ENCODE data around the gene RAET1G. TPM values are rescaled to one million over a fixed set of nuclear protein-coding genes. Genes with fewer than 3 reads are reported as not detected.
"Not testable (repeated sequence)": the region's sequence is repeated elsewhere in the genome, so short reads cannot be mapped to it uniquely, and the experiment has no call there.

Gene RAET1G
- total RNA-seq, 2 experiments from 2014 or later, result not detected

GRCh38 chr6:149938013-149938570 is 15.2 kb upstream of the RAET1G start:
- CTCF ChIA-PET; H3K36me3 Mint-ChIP-seq (ENCODE audit: low read depth); DNase-seq; H3K9me3 Mint-ChIP-seq; H3K27ac Mint-ChIP-seq: not testable (repeated sequence)
- peaks cover 91% of the 10 kb centered on the region for H3K27me3 Mint-ChIP-seq
- POLR2A ChIA-PET, result interaction anchor here (1.3 kb wide), 1 partner anchor 67 kb away, joined by 3 read pairs; no protein-coding TSS in a partner anchor
- peaks cover 54% of the 10 kb centered on the region for H3K4me1 Mint-ChIP-seq
- peak overlapping the region; percentile 63 for H3K4me3 Mint-ChIP-seq

GRCh38 chr6:149936743-149937142 is 13.8 kb upstream of the RAET1G start:
- no peak overlapping the region for H3K27ac Mint-ChIP-seq
- H3K27me3 Mint-ChIP-seq, result peaks cover 90% of the 10 kb centered on the region
- no peak for DNase-seq
- ChIA-PET POLR2A (no interaction called here), CTCF (interaction anchor here (2.2 kb wide), 1 partner anchor 80 kb away, joined by 21 read pairs; no protein-coding TSS in a partner anchor)
- no peak overlapping the region for H3K4me3 Mint-ChIP-seq
- H3K36me3 Mint-ChIP-seq (ENCODE audit: low read depth), result peaks cover 3% of the 10 kb centered on the region
- peaks cover 47% of the 10 kb centered on the region for H3K4me1 Mint-ChIP-seq
- no peaks in the 10 kb centered on the region for H3K9me3 Mint-ChIP-seq

- no peak for DNase-seq
- CTCF ChIA-PET, result interaction anchor here (0.7 to 2.2 kb wide), 2 partner anchors 81 to 399 kb away, joined by 3 to 21 read pairs; no protein-coding TSS in a partner anchor
- peaks cover 38% of the 10 kb centered on the region for H3K4me1 Mint-ChIP-seq
- H3K27ac Mint-ChIP-seq, result no peak overlapping the region
- no peak overlapping the region for H3K4me3 Mint-ChIP-seq
- peaks cover 92% of the 10 kb centered on the region for H3K27me3 Mint-ChIP-seq
- POLR2A ChIA-PET, result no interaction called here
- H3K9me3 Mint-ChIP-seq, result no peaks in the 10 kb centered on the region
- no peaks in the 10 kb centered on the region for H3K36me3 Mint-ChIP-seq (ENCODE audit: low read depth)
These were observed 12.7 kb upstream of the RAET1G start for GRCh38 chr6:149935668-149936067.

DNA sequence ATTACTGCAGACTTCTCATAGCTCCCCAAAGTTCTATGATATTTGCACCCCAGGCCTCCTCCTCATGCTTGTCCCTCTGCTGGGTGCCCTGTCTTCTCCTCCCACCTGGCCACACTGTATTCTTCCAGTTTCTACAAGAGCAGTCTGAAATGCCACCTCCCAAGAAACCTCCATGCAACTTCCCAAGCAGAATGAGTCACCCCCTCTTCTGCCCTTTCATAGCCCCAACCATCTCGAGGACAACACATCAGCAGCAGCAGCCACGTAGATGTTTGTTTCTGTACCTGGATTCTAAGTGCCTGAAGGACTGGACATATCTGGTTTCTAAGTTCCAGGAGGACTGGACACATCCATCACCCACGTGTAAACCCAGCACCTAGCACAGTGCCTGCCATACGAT is 12.3 kb upstream of the RAET1G start:
- H3K27me3 Mint-ChIP-seq, result peaks cover 92% of the 10 kb centered on the region
- no peak overlapping the region for H3K4me3 Mint-ChIP-seq
- no peak for DNase-seq
- no peaks in the 10 kb centered on the region for H3K36me3 Mint-ChIP-seq (ENCODE audit: low read depth)
- no peaks in the 10 kb centered on the region for H3K9me3 Mint-ChIP-seq
- ChIA-PET POLR2A (interaction anchor here (0.7 kb wide), 1 partner anchor 81 kb away, joined by 3 read pairs; no protein-coding TSS in a partner anchor), CTCF (interaction anchor here (0.7 to 2.2 kb wide), 3 partner anchors 57 to 400 kb away, joined by 3 to 21 read pairs (median 3); no protein-coding TSS in a partner anchor)
- H3K4me1 Mint-ChIP-seq, result peaks cover 33% of the 10 kb centered on the region
- H3K27ac Mint-ChIP-seq, result no peak overlapping the region

GRCh38 chr6:149934249-149935156 is 11.6 kb upstream of the RAET1G start:
- Mint-ChIP-seq H3K9me3 (no peaks in the 10 kb centered on the region), H3K36me3 (ENCODE audit: low read depth) (no peaks in the 10 kb centered on the region), H3K27ac (no peak overlapping the region), H3K4me3 (no peak overlapping the region), H3K4me1 (peaks cover 26% of the 10 kb centered on the region), H3K27me3 (peaks cover 92% of the 10 kb centered on the region)
- DNase-seq, result peak; percentile 76
- ChIA-PET CTCF (interaction anchor here (0.7 to 2.2 kb wide), 3 partner anchors 58 to 400 kb away, joined by 3 to 21 read pairs (median 3); no protein-coding TSS in a partner anchor), POLR2A (interaction anchor here (0.7 kb wide), 1 partner anchor 82 kb away, joined by 3 read pairs; no protein-coding TSS in a partner anchor)

GRCh38 chr6:149933461-149933860 is 10.5 kb upstream of the RAET1G start:
- Mint-ChIP-seq H3K9me3 (no peaks in the 10 kb centered on the region), H3K27ac (no peak overlapping the region), H3K36me3 (ENCODE audit: low read depth) (no peaks in the 10 kb centered on the region), H3K27me3 (peaks cover 92% of the 10 kb centered on the region), H3K4me1 (peaks cover 17% of the 10 kb centered on the region), H3K4me3 (no peak overlapping the region)
- POLR2A ChIA-PET, result no interaction called here
- CTCF ChIA-PET, result no interaction called here
- DNase-seq, result no peak

DNA sequence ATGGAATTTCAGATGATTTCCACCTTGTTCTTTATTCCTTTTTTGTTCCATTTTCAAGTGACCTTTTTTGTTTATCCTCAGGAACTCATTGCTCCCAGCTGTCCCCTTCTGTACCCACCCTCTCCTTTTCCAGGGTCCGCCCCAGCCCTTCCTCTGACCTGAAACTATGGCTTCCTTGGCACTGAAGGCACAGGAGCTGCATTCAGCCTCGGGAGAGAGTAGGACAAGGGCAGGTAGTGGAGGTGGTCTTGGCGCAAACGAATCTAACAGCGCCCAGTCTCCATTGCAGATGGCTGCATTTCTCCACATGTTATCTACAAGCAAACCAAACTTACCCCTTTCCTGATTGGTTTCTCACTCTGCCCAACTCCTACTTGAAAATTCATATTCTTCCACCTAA is 10.1 kb upstream of the RAET1G start:
- ChIA-PET POLR2A (no interaction called here), CTCF (no interaction called here)
- DNase-seq, result no peak
- Mint-ChIP-seq H3K27ac (no peak overlapping the region), H3K27me3 (peaks cover 92% of the 10 kb centered on the region), H3K36me3 (ENCODE audit: low read depth) (no peaks in the 10 kb centered on the region), H3K4me3 (no peak overlapping the region), H3K4me1 (peaks cover 12% of the 10 kb centered on the region), H3K9me3 (no peaks in the 10 kb centered on the region)

DNA sequence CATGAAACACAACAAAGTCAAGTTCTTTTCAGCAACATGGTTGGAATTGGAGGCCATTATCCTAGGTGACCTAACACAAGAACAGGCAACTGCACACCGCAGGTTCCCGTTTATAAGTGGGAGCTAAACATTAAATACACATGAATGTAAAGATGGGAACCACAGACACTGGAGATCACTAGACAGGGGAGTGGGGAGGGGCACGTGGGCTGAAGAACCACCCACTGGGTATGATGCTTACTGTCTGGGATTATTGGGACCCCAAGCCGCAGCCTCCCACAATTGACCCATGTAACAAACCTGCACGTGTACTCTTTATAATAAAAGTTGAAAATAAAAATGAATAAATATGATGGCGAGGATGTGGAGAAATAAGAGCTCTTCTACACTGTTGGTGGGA is 8.6 kb upstream of the RAET1G start:
- ChIA-PET CTCF (interaction anchor here (0.8 kb wide), 1 partner anchor 77 kb away, joined by 3 read pairs; no protein-coding TSS in a partner anchor), POLR2A (no interaction called here)
- Mint-ChIP-seq H3K9me3 (no peaks in the 10 kb centered on the region), H3K27ac (no peak overlapping the region), H3K36me3 (ENCODE audit: low read depth) (no peaks in the 10 kb centered on the region), H3K4me3 (no peak overlapping the region), H3K4me1 (peaks cover 14% of the 10 kb centered on the region), H3K27me3 (peaks cover 89% of the 10 kb centered on the region)
- no peak for DNase-seq

DNA sequence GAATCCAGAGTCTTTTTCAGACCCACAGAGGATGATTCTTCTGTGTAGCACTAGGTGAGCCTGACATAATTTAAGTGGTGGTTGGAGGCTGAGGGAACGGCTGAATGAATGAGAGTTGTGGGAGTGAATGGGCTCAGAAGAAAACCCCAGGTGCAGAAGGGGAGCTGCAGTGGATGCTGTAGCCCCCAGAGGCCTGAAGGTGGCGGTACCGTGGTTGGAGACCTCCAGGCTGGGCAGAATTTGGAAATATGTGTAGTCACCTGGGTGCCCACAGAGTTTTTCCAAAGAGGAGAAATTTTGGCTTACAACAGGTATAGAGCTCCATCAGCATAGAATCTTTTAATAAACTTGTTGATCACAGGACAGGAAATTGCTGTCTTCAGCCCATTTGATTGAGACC is 6.5 kb upstream of the RAET1G start:
- H3K27ac Mint-ChIP-seq, result no peak overlapping the region
- peaks cover 19% of the 10 kb centered on the region for H3K4me1 Mint-ChIP-seq
- H3K9me3 Mint-ChIP-seq, result no peaks in the 10 kb centered on the region
- peaks cover 82% of the 10 kb centered on the region for H3K27me3 Mint-ChIP-seq
- ChIA-PET CTCF (interaction anchor here (1.8 kb wide), 1 partner anchor 88 kb away, joined by 6 read pairs; no protein-coding TSS in a partner anchor), POLR2A (interaction anchor here (1.2 kb wide), 1 partner anchor 87 kb away, joined by 4 read pairs; no protein-coding TSS in a partner anchor)
- H3K36me3 Mint-ChIP-seq (ENCODE audit: low read depth), result no peaks in the 10 kb centered on the region
- no peak for DNase-seq
- no peak overlapping the region for H3K4me3 Mint-ChIP-seq

DNA sequence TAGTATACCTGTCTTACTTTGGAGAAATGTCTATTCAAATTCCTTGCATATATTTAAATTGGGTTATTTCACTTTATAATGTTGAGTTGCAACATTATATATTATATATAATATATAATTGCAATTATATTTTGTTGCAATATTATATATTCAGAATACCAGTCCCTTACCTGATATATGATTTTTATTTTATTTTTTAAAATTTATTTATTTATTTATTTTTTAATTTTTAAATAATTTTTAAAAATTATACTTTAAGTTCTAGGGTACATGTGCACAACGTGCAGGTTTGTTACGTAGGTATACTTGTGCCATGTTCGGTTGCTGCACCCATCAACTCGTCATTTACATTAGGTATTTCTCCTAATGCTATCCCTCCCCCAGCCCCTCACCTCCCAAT is 4.1 kb upstream of the RAET1G start:
- CTCF ChIA-PET; H3K36me3 Mint-ChIP-seq (ENCODE audit: low read depth); H3K27ac Mint-ChIP-seq; DNase-seq; H3K4me3 Mint-ChIP-seq; H3K9me3 Mint-ChIP-seq; POLR2A ChIA-PET: not testable (repeated sequence)
- peaks cover 32% of the 10 kb centered on the region for H3K4me1 Mint-ChIP-seq
- peaks cover 85% of the 10 kb centered on the region for H3K27me3 Mint-ChIP-seq

DNA sequence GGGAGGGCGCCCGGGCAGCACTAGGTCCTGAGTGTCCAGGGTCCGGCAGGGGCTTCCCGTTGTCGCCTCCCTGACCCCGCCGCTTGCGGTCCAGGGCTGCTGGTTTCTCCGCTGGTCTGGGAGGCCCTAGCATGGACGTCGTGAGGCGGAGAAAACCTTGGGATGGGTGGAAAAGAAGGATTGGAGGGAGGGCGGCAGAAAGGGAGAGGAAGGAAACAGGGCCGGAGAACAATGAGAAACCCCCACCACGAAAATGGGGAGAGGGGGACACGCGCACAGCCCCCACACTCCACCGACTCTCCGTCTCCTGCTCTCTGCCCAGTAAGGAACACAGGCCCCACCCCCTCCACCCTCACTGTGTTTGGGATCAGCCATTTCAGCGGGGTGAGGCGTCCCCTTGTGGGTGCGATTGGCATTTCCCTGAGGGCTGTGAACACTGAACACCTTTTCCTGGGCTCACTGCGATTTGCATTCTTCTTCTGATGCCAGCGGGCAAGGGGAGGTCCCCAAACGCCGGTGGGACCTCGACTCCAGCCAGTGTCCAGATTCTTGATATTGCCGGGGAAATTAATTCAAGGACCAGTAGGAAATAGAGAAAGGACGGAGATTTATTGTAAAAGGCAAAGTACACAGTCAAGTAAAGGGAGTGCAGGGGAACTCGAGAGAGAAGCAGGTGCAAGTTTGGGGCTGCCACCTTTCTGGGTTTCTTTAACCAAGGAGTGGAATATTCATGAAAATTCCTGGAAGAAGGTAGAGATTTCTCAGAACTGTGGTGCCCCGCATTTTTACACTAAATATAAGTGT is 3.3 kb upstream of the RAET1G start:
- H3K27ac Mint-ChIP-seq, result no peak overlapping the region
- ChIA-PET CTCF (interaction anchor here (1.3 to 2.5 kb wide), 4 partner anchors 82 to 94 kb away, joined by 3 to 18 read pairs (median 8); no protein-coding TSS in a partner anchor), POLR2A (no interaction called here)

DNA sequence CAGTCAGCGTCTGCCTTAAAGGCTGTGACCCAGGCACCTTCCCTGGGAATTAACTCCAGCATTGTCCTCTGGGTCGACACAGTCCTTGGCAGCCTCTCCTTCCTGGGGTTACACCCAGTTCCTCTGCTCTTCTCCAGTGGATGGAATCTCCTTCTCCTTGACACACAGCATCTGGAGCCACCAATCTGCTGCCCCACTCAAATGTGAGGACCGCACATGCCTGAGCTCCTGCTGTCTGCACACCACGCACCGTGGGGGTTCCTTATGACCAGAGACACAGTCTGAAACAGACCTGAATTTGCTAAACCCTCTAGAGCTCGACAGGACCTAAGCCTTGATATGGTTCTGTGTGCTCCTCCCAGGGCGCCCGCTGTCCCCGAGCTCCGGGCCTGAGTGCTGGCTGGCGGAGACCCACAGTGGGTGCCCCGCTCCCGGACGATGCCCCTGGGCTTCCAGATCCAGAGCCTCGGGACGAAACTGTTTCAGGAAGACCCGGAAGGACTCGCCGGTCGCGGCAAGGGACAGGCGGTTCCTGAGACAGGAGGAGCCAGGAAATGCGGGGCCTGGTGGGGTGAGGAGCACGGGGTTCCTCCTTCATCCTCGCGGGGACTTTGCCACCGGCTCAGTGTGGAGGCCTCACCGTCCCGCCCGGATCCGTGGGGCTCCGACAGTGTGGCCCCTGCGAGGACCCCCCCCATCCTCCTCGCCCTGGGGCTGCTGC is 2.5 kb upstream of the RAET1G start:
- Mint-ChIP-seq H3K27me3 (peaks cover 85% of the 10 kb centered on the region), H3K9me3 (no peaks in the 10 kb centered on the region), H3K36me3 (ENCODE audit: low read depth) (no peaks in the 10 kb centered on the region), H3K4me3 (peak overlapping the region; percentile 51), H3K4me1 (peaks cover 35% of the 10 kb centered on the region), H3K27ac (no peak overlapping the region)
- CTCF ChIA-PET, result interaction anchor here (1.0 to 2.5 kb wide), 6 partner anchors 82 to 104 kb away, joined by 3 to 18 read pairs (median 6); no protein-coding TSS in a partner anchor
- DNase-seq, result no peak
- POLR2A ChIA-PET, result no interaction called here

More for the DNA sequence above, 3.3 kb upstream of the RAET1G start:
- H3K36me3 Mint-ChIP-seq (ENCODE audit: low read depth), result no peaks in the 10 kb centered on the region
- H3K9me3 Mint-ChIP-seq, result no peaks in the 10 kb centered on the region
- peaks cover 85% of the 10 kb centered on the region for H3K27me3 Mint-ChIP-seq
- peak; percentile 86 for DNase-seq
- peaks cover 35% of the 10 kb centered on the region for H3K4me1 Mint-ChIP-seq
- H3K4me3 Mint-ChIP-seq, result peak overlapping the region; percentile 40

Measured in activated CD4-positive, alpha-beta memory T cell treated with anti-CD3 and anti-CD28 coated beads, Interleukin-2, amount 10 ng/mL, durations not matched to agents 7 days and 5 days (primary cell).